B cell (primary cell): ENCODE data around the gene ODF2.

ENCODE experiments used
- EZH2 ChIP-seq: IDR thresholded peaks from 2 replicates; pipeline ENCODE4 v1.6.1; 2012; ENCODE audit warnings: borderline replicate concordance, low read depth, mild to moderate bottlenecking, moderate library complexity, low read length; ENCODE audit not compliant: insufficient read depth, poor library complexity, severe bottlenecking
- TF ChIP-seq, protein P1 (sequence below): fragments of 200-600 bp; IDR thresholded peaks from one replicate; pipeline ENCODE4 v1.8.0; 2022; ENCODE audit warnings: antibody characterized with exemption, mild to moderate bottlenecking

DNA sequence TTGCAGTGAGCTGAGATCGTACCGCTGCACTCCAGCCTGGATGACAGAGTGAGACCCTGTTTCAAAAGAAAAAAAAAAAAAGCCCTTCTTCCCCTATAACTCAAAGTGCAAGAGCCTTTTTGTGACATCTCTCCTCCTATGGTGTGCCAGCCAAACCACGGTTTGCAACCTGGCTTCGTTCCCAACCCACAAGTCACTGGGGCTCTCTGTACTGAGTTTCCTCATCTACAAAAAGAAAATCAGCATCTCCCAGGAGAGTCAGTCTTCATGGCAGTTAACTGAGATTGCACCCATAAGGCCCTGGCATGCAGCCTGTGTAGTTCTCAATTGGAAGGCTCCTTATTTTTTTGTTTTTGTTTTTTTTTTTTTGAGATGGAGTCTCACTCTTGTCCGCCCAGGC, 14.8 kb downstream of the ODF2 start:
- TF ChIP-seq, protein P1, sequence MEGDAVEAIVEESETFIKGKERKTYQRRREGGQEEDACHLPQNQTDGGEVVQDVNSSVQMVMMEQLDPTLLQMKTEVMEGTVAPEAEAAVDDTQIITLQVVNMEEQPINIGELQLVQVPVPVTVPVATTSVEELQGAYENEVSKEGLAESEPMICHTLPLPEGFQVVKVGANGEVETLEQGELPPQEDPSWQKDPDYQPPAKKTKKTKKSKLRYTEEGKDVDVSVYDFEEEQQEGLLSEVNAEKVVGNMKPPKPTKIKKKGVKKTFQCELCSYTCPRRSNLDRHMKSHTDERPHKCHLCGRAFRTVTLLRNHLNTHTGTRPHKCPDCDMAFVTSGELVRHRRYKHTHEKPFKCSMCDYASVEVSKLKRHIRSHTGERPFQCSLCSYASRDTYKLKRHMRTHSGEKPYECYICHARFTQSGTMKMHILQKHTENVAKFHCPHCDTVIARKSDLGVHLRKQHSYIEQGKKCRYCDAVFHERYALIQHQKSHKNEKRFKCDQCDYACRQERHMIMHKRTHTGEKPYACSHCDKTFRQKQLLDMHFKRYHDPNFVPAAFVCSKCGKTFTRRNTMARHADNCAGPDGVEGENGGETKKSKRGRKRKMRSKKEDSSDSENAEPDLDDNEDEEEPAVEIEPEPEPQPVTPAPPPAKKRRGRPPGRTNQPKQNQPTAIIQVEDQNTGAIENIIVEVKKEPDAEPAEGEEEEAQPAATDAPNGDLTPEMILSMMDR, result no peak
- TF ChIP-seq EZH2, result no peak
